ENCODE data around the gene ARL6IP4. TPM values are rescaled to one million over a fixed set of nuclear protein-coding genes. Genes with fewer than 3 reads are reported as not detected.

Gene ARL6IP4
- total RNA-seq, 2 donors from 2014 or later = 157 to 284 TPM

DNA sequence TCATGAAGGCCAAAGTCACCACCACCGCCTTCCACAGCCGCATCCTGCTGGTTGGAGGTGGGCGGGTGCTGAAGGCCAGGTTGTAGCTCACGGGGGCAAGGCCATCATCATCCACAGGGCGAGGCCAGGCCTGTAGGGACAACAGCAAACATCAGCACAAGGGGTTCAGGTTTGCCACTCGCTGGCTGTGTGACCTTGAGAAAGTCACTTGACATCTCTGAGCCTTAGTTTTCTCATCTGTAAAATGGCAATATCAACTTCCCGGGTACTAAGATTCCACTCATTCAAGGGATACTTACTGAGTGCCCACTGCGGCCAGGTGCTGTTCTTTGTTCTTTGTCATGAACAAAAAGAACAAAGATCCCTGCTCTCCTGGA, 20.3 kb upstream of the ARL6IP4 start:
- no peak for TF ChIP-seq CTCF (IDR thresholded peaks at IDR 0.05)
- peaks cover 0 to 38% of the 10 kb centered on the region in 2 donors for H3K4me1 ChIP-seq

DNA sequence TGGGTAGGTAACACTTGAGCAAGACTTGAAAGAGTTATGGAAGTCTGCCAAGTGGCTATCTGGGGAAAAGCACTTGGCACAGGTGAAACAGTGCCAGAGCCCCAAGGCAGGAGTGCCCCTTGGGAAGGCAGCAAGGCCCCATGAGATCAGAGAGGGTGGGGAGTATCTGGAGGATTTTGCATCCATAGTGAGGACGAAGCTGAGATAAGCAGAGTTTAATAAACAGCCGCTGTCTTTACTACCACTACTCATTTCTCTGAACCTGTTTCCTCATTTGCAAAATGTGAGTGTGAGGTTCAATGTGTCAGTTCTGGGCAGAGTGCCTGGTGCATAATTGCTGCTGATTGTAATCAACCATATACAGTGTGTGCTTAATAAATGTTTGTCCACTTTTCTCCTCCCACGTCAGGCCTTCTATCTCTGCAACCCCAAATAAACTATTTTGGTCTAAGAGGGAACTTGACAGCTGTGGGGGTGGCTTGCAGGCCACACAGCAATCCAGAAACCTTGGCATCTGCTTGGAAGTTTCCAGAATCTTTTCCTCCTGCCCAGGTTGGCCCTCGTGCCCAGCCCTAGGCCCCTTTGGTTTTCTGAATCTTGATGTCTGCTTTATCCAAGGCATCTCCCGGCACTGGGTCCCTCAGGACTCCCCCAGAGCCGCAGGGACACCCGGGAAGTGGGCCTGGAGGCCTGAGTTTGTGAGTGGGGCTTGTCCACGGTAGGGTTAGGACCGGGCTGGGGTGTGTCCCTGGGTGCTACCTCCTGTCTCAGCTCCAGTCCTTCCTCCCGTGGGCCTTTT, 18.8 kb upstream of the ARL6IP4 start:
- no peak for DNase-seq (ENCODE audit: low spot score)
- no peak overlapping the region for H3K4me3 ChIP-seq
- H3K27ac ChIP-seq = peak overlapping the region; percentile 76 to 84
- H3K27me3 ChIP-seq = no peaks in the 10 kb centered on the region
- peaks cover 0 to 52% of the 10 kb centered on the region in 2 donors for H3K4me1 ChIP-seq
- H3K36me3 ChIP-seq = peaks cover 12% of the 10 kb centered on the region
- no peak for TF ChIP-seq CTCF (IDR thresholded peaks at IDR 0.05)
- H3K9me3 ChIP-seq = no peaks in the 10 kb centered on the region

More for the DNA sequence above, 20.3 kb upstream of the ARL6IP4 start:
- peaks cover 12% of the 10 kb centered on the region for H3K36me3 ChIP-seq
- no peaks in the 10 kb centered on the region for H3K27me3 ChIP-seq
- H3K27ac ChIP-seq = no peak overlapping the region
- no peak for DNase-seq (ENCODE audit: low spot score)
- no peaks in the 10 kb centered on the region for H3K9me3 ChIP-seq
- H3K4me3 ChIP-seq = no peak overlapping the region

DNA sequence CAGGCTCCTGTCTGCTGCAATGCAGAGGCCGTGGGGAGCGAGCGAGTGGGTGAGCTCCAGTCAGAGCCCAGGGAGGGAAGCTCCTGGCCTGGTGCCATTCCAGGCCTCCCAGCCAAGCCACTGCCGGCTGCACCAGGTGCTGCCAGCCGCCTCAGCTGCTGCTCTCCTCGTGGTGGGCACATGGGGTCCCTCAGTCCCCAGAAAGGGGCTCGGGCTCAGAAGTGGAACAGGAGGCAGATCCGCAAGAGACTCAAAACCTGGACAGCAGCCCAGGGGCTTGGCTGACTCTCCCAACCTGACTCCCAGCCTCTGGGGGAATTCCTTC, 16.6 kb upstream of the ARL6IP4 start:
- H3K4me3 ChIP-seq = no peak overlapping the region
- H3K27ac ChIP-seq = peak overlapping the region; percentile 56 to 84
- no peaks in the 10 kb centered on the region for H3K27me3 ChIP-seq
- no peak for DNase-seq (ENCODE audit: low spot score)
- no peak for TF ChIP-seq CTCF (IDR thresholded peaks at IDR 0.05)
- peaks cover 0 to 52% of the 10 kb centered on the region in 2 donors for H3K4me1 ChIP-seq
- H3K9me3 ChIP-seq = no peaks in the 10 kb centered on the region
- peaks cover 12% of the 10 kb centered on the region for H3K36me3 ChIP-seq

DNA sequence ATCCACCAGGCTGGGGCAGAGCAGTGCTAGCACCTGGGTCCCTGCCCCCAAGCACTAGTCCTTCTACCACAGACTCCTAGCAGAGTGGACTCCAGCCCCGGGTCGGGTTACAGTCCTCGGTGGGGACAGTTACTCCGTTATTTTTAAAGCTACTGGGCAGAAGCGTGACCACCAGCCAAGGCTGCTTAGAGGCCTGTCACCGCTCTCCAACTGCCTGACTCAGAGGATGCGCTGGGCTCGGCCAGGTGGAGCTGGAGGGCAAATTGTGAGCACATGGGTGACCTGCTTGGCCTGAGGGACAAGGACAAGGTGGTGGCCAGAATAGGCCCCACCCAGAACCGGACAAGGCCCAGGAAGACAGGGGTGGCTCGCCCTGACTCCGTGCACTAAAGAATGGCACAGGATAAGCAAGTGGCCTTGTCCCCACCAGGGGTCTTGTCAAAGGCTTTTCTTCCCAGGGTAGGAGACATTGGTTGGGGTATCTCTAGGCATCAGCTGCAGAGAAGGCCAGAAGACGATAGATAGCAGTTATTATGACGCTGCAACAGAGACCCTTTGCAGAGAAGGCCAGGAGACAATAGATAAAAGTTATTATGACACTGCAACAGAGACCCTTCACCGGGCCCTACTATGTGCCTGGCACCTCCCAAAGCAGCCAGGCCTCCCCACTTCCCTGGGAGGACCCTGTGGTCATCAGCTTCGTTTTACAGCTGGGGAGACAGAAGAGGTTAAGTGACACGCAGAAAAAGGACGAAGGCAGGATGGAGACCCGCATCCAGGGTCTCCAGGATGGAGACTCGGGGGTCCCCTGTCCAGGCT, 15.8 kb upstream of the ARL6IP4 start:
- Histone ChIP-seq H3K27me3 (no peaks in the 10 kb centered on the region), H3K9me3 (no peaks in the 10 kb centered on the region), H3K4me1 (peaks cover 0 to 52% of the 10 kb centered on the region in 2 donors), H3K27ac (peak overlapping the region; percentile 56 to 84), H3K36me3 (peaks cover 5% of the 10 kb centered on the region), H3K4me3 (no peak overlapping the region)
- TF ChIP-seq CTCF (IDR thresholded peaks at IDR 0.05) = no peak
- no peak for DNase-seq (ENCODE audit: low spot score)

DNA sequence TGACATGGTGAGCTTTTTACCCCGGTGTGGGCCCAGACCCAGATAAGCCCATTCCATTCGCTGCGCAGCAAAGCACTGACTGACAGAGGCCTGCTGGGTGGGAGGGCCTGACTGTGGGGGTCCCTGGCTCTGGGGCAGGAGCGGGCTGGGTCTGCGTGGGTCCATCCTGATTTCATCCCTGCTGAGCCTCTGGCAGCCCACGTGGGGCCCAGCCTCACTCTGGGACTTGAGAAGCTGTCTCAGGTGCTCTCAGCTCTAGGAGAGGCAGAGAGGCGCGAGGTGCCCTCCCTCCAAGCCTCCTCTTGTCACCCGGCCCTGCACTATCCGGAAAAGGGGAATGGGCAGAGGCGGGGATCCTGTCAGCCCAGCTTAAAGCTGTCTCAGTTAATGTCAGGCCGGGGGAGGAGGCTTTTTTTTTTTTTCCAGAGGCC, 15.1 kb upstream of the ARL6IP4 start:
- Histone ChIP-seq H3K36me3 (no peaks in the 10 kb centered on the region), H3K4me1 (peaks cover 0 to 52% of the 10 kb centered on the region in 2 donors), H3K27me3 (no peaks in the 10 kb centered on the region), H3K4me3 (peak overlapping the region; percentile 51 to 73), H3K9me3 (no peaks in the 10 kb centered on the region), H3K27ac (peak overlapping the region; percentile 54 to 84)
- no peak for TF ChIP-seq CTCF (IDR thresholded peaks at IDR 0.05)
- no peak for DNase-seq (ENCODE audit: low spot score)
